Measurements from ENCODE around the gene KRT34.
"Not testable (repeated sequence)": the region's sequence is repeated elsewhere in the genome, so short reads cannot be mapped to it uniquely, and the experiment has no call there.

The KRT34 gene

DNA sequence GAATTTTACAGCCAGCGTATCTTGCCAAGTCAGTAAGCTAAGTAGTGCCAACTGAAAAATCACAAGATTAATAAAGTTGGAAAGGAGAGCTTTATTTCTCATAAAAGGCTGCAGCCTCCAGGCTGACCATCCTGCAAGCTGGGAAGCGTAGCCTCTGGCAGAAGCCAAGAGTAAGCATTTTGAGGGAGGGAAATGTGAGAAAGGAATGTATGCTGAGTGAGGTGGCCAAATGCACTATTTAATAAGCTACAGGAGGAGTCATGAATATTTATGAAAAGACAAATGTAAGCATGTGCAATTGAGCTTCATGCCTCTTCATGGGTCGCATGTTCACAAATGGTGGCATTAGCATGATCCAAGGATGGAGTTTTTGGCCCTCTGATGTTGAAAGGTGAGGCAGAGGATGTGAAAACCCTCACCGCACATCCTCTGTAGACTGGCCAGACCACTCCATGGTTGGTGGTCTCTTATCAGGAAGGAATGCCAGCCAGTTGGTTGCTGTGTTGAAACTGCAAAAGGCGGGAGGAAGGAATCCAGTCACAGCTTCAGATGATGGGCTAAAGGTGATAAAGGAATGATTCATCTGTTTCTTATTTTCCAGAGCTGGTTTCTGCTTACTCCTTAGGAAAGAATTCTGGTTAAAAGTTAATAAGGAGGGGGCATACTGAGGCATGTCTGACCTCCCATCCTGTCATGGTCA lies 21.7 kb downstream of the KRT34 start:
- no peak for DNase-seq

- no peak for DNase-seq
Observed at GRCh38 chr17:41354536-41354935, 27.6 kb downstream of the KRT34 start.

- DNase-seq = no peak
Observed at GRCh38 chr17:41352597-41353366, 29.3 kb downstream of the KRT34 start.

DNA sequence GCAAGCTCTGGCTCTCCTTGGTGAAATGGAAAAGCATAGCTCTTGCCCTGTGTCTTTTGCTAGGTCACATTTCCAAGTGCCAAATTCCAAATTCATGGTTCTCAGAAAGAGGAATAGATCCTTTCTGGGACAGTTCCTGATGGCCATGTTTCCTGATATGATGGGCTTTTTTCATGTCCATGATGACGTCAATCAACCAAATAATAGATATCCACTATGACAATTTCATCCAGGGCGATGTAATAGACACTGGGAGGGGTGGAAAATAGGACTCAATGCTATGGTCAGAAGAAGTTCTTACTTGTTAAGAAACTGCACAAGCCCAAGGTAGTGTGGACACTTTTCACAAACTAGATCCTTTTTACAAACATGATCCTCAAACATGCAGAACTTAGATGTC lies 30.9 kb downstream of the KRT34 start:
- no peak for DNase-seq

GRCh38 chr17:41350381-41350878 lies 31.7 kb downstream of the KRT34 start, which contains the start of gene KRT33A:
Gene KRT33A, minus strand, starts transcription at chr17:41350828. Its CDS starts 61 bp downstream, at chr17:41350767.
- not testable (repeated sequence) for DNase-seq

DNA sequence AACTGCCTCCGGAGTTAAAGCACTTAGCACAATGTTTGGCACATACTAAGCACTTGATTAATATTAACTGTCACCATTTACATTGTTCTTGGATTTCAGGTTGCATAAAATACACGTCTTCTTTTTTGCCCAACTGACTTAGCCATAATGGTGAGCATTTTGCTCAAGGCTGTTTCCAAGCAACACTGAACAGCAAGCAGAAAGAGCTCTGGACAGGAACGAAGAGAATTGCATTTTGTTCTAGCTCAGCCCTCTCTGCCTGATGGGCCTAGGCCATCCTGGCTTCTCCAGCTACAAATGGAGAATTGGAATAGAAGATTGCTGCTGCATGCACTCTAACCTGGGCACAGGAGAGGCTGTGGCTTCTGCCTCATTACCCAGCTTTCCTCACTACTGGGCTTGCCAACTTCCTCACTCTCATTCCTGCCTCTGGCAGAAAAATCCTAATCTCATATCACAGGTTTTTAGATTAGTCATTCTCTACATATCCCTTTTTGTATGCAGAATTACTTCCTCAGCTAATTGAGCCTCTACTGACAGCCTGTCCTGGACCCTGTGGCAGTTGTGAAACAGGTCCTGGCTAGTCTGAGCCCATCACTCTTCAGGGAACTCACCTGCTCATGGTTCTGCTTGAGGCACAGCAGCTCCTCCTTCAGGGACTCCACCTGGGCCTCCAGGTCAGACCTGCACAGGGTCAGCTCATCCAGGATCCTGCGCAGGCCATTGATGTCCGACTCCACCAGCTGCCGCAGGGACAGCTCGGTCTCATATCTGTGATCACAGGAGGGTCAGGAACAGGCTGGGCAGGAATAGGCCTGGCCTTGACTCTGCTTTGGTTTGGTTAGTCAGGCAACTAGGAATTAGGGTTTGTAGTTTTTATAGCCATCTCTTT lies 34.0 kb downstream of the KRT34 start:
- DNase-seq = no peak

DNA sequence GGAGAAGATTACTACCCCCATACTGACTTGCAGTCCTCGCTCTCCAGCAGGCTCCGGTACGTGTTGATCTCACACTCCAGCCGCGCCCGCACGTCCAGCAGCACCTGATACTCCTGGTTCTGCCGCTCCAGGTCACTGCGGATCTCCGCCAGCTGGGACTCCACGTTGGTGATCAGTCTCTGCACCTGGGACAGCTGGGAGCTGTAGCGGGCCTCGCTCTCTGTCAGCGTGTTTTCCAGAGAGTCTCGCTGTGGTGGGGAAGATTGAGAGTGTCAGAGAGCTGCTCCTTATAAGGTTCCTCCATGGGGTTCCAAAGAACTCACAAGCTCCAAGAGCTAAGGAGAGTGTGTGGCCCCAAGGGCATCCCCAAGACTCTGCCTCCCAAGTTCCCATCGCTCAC lies 35.7 kb downstream of the KRT34 start:
- not testable (repeated sequence) for DNase-seq

DNA sequence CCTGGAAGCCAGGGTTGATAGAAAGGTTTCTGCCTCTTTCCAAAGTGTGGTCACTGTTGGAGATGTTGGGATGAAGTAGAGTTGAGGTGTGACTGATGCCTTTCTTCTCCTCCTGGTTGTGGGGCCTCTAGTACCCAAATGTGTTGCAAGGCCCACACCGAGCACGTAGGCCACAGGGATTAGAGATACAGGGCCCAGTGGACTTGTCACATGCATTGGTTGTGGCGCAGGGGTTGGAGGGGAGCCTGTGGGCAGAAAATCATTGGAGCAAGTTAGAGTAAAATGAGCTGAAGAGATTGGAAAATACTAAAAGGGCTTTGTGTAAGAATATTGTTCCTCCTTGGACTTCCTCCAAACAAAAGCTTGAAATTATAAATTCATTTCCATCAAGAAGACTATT lies 36.1 kb downstream of the KRT34 start:
- no peak for DNase-seq

DNA sequence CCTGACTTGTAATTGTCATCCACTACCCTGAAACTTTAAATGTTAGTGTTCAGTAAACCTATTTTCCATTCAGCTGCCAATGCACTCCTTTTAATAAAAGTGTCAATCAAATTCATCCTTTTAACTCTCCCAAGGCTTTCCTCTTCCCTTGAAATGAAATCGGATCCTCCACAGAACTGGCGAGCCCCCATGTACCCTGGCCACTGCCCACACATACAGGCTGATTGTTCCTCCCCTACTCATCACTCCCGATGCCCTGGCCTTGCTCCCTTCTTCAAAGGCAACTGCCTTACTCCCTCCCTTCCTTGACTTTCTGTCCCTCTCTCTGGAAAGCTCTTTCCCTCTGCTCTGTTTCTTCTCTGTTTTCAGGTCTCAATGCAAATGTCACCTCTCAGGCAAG lies 39.1 kb downstream of the KRT34 start:
- DNase-seq = no peak

- no peak for DNase-seq
Observed at GRCh38 chr17:41340934-41341861, 40.9 kb downstream of the KRT34 start.

GRCh38 chr17:41340494-41340893 lies 41.6 kb downstream of the KRT34 start:
- DNase-seq = no peak

- no peak for DNase-seq
Observed at GRCh38 chr17:41339571-41340172, 42.4 kb downstream of the KRT34 start.

DNA sequence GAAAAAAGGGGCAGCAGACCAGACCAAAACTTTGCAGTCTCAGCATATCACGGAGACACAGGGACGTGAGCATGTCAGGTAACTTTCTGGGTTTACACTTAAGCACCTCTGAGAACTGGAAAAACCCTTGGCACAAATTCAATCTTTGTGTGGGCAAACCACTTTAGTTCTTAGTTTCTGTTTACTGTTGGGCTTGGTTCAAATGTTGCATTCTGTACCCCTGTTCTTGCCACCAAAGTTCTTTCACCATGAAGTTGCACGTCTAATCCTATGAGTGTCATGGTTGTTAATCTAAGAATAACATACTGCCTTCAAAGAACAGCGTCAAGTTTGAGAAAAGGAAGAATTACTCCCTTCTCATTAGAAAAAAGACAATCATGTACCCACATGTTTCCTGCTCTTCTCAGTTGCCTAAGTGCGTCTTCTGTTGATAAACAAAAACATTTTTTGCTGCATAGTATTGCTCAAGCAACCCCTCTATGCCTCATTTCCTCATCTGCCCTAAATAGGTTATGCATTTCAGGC lies 43.1 kb downstream of the KRT34 start:
- DNase-seq = no peak

DNA sequence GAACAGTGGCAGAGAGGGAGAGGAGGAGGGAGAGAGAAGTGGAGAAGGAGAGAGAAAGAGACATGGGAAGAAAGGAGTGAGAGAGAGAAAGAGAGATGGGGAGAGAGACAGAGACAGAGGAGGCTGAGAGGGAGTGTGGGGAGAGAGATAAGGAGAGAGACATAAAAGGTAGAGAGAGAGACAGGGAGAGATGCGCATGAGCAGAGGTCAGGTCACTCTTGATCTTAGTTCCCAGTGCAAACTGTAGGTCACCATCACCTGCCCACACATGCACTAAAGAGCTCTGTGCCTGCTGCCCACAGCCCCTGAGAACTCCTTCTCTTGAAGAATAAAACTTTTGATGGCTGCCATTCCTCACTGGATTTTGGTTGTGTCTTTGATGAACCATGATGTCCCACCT lies 46.4 kb downstream of the KRT34 start:
- no peak for DNase-seq

GRCh38 chr17:41334385-41335305 lies 47.5 kb downstream of the KRT34 start:
- DNase-seq = no peak

GRCh38 chr17:41333836-41334235 lies 48.3 kb downstream of the KRT34 start:
- DNase-seq = no peak

DNA sequence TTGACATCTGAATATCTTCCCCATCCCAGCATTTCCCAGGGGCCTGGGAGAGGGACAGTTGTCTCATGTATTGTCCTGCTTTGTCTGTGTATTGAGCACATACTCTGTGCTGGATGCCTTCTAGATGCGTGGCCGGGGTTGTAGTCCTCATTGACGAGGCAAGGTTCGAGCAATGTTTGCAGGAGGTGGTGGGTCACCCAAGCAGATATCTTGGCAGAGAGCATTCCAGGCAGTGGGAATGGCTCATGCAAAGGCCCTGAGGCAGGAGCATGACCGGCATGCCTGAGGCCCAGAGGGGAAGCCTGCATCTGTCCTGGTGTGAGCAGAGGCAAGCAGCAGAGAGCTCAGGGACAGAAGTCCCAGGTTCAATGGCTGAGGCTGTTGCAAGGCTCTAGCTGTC lies 49.0 kb downstream of the KRT34 start:
- DNase-seq = no peak

DNA sequence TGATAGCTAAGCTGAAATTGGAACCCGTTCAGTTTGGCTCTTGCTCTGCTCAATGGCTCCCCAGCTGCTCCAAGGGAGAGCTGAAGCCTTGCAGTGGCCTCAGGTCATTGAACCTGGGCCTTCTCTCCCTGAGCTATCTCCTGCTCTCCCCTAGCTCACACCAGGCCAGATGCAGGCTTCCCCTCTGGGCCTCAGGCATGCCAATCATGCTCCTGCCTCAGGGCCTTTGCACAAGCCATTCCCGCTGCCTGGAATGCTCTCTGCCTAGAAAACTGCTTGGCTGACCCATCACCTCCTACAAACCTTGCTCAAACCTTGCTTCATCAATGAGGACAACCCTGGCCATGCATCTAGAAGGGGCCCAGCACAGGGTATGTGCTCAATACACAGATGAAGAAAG lies 49.9 kb downstream of the KRT34 start:
- no peak for DNase-seq

DNA sequence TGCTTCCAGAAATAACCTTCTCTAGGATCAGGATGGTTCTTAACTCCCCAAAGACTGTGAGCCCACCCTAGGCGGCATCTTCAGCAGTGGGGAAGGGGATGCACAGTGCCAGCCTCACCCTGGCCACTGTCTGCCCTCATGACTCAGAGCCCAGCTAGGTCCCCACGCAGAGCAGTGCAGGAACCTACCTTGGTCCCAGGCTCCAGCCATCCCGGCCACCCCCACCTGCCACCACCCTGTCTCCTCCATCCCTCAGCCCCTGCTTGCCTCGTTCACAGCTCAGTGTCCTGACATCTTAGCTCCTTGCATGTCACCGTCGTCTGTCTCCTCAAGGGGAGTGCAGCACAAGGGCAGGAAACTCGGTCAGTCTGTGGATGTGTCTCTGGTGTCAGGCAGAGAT lies 50.5 kb downstream of the KRT34 start:
- no peak for DNase-seq

GRCh38 chr17:41329279-41329948 lies 52.7 kb downstream of the KRT34 start:
- no peak for DNase-seq
